Frontal cortex (tissue), 3 donors: ENCODE measurements around the gene SMIM45.

Experiments
- DNase-seq, 2 donors: peaks; one replicate each; pipeline ENCODE4 v3.0.0; 2012; ENCODE audit warnings: low spot score in 2 of 2
- FAIRE-seq: peaks from 2 replicates; lab custom pipeline; 2012; peaks lifted over from hg19 to GRCh38; lab: Jason Lieb, UNC
- donor health status: control.
- donor health status: control.
- donor health status: control.

SMIM45 gene

DNA sequence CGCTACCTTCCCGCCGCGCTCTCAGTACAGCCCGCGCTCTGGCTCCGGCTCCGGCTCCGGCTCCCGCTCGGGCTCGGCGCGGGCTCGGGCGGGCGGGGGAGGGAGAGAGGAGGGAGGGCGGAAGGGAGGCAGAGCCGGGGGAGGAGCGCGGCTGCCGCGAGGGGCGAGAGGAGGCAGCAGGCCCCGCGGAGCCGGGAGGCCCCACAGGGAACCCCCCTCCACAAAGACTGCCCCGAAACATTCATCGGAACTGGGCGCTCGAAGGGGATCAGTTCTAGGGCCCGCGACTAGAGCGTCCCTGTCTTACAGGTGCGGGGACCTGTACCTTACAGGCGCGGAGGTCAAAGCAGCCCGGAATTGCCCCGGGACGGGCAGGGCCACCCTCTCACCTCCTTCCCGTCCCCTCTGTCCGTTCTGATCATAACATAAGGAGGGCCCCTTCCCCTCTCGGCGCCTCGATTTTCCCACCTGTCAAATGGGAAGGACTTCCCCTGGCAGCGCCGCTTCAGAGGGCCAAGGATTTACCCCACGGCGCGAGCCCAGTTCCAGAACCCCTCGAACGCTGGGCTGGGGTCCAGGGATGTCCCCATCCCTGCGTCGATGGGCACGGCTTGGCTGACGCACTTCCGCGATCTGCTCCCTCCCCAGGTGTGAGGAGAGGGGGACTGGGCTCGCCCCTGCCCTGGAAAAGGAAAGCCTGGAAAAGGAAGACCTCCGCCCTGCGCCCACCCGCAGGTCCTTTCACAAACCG is 36.7 kb upstream of the SMIM45 start, which contains the start of gene SHISA8:
Gene SHISA8 (minus strand): TSS at position 40 of the 751 bp plus-strand sequence. CDS start 407 bp downstream, outside the sequence.
- no peak for FAIRE-seq
- peak; percentile 63 to 71 for DNase-seq

DNA sequence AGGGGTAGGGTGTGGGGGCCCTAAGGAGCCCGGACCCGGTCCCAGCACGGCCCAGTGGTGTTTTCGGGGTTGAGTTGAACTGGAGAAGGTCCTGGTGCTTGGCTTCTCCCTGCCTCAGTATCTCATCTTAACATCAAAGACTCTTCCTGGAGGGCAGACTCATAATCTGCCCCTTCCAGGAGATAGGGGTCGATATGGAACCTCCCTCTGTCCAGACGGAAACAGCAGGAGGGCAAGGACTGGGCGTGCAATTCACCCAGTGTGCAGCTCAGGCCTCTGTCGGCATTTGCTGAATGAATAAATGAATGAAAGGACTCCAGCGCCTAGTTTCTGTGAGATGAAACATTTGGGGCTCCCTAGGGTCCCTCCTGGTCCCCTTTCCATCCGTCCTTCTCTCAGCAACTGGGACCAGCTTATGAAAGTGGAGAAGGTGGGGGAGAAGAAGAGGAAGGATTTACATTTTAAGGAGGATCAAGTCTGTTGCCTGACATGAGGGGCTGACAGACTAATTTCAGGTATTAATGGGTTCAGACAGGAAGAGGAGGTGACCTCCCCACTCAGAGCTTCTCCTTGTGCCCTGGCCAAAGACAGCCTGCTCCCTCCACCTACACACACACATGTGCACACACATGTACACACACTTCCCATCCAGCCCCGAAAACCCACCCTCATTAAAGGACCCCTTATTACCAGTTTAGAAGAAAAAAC is 36.0 kb upstream of the SMIM45 start:
- FAIRE-seq (no peak), DNase-seq (no peak)

DNA sequence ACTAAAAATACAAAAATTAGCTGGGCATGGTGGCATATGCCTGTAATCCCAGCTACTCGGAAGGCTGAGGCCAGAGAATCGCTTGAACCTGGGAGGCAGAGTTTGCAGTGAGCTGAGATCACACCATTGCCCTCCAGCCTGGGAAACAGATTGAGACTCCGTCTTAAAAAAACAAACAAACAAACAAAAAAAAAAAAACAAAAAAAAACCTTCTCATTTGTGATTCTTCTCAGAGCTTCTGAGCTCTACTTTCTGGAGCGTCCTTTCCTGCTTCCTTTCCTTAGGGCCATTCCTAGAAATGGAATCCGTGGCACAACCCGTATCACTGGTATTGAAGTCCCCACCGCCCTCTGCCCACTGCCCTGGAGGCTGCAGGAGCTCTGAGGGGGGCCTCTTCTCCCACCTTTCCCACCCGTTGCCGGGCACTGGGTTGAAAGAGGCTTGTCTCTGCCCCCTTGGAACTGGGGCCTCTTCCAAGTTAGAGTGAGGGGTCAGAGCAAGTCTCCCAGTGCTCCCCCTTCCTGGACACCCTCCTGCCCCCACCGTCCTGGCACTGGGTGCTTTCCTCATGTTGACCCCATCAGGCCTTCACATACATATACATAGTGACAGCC is 35.1 kb upstream of the SMIM45 start:
- FAIRE-seq, result no peak
- no peak for DNase-seq

DNA sequence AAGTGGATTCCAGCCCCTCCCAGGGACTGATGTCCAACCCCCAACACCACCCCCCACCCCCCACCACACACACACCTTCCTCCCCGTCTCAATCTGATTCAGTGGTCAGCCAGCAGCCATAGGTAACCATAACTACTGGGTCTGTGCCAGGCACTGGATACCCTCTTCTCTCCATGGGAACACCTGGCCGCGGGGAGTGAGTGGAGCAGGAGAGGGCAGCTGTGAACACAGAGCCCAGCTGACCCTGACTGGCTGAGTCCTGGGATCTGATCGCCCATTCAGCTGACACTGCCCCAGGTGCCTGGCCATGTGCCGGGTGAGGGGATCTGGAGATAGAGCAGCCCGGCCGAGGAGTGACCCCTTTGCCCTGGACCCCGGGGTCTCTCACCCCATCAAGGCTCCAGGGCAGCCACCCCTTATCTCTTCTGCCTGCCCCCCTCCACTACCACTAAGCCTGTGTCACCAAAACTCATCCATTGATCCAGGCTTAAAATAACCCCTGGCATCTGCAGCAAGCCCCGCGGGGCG is 34.5 kb upstream of the SMIM45 start:
- DNase-seq (no peak), FAIRE-seq (no peak)

DNA sequence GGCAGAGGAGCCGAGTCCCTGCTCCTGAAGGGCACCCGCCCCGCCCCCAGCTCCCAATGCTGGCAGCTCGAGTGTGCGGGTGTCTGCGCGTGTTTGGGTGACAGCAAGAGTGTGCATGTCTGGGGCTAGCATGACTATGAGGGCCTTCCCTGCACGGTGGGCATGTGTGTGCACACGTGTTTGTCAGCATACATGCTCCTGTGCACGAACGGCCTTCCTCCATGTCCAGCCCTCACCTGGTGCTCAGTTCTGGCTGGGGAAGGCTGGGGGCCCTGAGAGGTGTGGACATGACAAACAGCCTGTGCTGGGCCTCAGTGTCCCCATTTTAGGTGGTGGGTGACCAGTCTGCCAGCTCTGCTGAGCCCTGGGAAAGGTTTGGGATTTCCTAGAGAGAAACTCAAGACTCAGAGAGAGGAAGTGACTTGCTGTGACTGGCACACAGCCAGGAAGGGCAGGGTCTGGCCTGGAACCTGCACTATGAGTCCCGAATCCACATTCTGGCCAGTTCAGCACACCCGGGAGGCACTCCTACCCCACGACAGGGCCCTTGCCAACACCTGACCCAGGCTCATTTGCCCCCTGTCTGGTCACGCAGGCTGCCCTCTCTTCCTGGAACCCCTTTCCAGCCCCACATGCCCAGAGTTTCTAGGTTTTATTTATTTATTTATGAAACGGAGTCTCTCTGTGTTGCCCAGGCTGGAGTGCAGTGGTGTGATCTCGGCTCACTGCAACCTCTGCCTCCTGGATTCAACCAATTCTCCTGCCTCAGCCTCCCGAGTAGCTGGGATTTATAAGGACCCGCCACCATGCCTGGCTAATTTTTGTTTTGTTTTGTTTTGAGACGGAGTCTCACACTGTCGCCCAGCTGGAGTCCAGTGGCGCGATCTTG is 33.8 kb upstream of the SMIM45 start:
- no peak for FAIRE-seq
- peak in 1 of 2 donors; percentile 59 for DNase-seq

DNA sequence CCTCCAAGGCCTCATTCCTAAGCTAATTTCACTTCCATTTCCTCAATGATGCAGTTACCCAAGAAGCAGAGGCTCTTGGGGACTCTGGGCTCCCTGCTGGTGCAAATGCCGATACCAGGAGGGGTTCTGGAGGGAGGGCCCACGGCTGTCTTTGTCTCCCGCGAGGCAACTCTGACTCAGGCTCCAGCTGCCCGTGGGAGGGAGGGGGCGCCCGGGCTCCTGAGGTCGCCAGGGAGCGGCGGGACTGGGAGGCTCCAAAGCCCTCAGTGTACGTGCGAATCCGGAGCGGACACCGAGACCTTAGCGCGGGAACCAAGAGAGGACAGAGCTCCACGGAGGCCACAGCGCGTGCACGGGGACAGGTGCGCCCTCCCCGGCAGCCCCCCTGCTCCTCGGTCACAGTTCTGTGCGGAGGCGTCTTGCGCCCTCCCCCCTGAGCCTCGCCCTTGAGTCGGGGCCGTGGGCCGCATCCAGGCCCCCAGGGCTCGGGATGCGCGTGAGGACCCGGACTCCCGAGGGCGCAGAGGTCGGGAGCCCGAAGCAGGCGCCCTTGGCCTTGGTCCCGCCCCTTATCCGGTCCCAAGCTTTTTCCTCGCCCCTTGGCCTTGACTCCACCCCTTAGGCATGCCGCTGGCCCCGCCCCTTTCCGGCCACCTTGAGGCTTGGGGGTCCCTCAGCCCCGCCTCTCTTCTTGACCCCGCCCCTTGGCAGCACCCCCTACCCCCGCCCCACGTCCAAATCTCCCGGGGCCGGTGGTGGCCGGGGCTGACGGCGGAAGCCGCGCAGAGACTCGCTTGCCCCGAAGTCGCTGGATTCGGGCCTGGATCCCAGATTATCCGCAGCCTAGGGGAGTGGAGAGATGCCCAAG is 32.4 kb upstream of the SMIM45 start:
- DNase-seq, result peak; percentile 54 to 77
- no peak for FAIRE-seq

DNA sequence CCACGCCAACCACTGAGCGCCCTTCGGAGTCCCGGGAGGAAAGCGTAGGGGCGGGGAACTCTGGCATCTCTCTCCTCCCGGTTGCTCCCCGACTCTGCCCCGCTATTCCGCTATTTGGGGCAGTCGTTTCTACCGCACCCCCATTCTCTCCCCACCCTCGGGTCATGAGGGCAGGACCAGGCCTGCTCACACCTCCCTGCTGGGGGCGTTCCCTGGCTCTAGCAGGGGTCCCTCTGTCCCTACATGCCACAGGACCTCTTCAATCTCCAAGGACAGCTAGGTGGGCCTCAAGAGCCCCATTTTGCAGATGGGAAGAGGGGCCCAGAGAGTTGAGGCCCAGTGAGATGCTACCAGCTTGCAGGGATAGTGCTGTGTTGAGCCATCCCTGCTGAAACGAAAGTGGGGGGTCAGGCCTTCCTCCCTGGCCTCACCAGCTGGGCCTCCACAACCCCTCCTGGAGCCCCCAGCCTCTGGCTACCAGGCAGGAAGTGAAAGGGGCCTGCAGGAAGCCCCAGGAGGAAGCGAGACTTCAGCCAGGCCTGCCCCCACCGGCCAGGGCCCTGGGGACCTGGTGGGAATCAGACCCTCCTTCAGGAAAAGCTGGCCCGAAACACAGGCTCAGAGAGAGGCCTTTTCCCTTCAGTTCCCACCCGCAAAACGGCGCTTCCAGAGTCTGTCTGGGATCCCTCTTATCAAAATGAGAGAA is 31.5 kb upstream of the SMIM45 start:
- DNase-seq (no peak), FAIRE-seq (no peak)

DNA sequence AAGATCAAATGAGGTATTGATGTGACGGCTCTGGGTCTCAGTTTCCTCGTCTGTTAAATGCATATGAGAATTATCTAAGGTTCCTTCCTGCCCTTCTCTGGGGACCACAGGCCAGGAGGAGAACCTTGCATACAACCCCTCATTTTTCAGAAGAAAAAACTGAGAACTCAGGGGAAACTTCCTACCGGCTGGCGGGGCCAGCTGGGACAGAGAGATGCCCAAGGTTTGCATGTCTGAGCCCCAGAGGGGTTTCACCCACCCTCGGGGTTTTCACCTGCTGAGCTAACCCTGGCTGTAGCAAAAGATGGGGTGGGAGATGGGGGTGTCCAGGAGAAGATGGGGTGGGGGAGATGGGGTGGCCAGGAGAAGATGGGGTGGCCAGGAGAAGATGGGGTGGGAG is 29.6 kb upstream of the SMIM45 start:
- FAIRE-seq, result no peak
- DNase-seq, result no peak

DNA sequence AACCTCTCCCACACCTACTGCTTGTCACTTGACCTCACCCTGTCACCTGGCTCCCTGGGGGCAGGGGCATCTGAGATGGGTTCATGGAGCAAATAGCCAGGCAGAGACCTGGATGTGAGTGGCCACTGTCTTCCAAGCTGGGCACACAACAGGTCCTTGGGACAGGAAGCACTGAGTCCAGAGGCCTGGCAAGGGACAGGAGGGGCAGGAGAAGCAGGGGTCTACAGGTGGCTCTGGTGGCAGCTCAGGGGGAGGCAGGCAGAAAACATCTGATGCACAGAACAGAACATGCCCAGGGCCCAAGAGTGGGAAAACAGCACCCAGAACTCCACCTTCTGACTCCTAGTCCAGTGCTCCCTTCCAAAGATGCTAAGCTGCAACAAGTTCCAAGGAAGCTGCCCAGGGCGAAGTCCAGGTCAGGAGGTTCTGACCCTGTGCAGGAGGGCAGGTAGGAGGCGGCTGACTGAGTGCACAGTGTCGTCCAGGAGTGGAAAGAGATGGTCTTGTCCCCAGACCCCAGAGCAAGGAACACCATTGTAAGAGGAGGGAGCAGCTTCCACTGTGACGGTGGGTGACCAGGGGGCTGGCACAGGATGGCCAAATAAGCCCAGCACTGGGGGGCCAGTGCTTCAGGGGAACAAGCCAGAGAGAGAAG is 28.9 kb upstream of the SMIM45 start:
- no peak for DNase-seq
- FAIRE-seq, result no peak

DNA sequence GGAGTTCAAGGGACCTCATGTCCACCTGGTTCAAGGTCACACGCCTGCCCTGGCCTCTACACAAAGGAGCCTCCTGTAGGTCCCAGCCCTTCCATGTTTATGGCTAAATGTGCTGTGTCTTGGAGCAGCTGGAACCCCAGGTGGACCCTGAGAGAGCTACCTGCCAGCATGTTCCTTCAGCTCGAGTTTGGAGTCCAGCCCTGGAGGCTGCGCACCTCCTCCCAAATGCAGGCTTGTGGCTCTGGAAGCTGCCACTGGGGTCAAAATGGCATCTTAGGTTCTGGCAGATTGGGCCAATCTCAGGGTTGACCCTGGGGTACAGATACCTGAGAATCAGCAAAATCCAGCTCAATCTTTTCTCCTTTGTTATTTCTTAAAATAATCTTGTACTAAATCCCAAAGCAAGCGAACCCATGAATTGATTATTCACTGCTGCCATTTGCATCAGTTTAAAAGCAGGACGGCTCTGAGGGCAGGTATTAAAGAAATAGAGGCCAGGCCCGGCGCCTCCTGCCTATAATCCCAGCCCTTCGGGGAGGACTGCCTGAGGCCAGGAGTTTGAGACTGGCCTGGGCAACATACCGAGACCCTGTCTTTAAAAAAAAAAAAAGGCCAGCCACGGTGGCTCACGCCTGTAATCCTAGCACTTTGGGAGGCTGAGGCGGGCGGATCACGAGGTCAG is 28.2 kb upstream of the SMIM45 start:
- FAIRE-seq, result no peak
- DNase-seq, result no peak

DNA sequence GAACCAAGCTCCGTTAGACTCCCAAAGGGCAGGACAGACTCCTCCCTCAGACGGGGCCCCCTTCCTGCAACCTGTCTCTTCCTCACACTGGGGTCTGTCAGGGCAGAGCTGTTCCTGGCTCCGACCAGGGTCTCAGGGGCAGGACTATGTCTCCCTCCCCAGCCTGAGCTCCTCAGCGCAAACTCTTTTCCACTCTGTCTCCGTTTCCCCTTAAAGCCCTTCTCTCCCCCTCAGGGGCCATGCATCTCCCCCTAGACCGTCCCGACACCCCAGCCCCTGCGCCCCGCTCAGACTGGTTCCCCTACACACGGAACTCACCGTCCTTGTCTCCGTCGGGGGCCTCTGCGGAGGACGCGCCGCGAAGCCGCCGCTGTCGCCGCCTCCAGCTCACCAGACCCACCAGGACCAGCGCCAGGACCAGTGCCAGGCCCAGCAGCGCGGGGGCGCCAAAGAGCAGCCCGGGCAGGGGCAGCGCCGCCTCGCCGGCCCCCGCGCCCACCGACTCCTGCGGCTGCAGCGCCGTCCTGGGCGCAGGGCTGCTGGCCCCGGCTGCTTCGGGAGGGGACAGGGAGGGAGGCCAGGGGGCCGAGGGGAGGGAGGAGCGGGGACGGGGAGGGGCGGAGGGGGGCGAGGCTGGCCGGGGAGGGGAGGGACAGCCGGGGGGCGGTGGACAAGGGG is 26.0 kb upstream of the SMIM45 start:
- no peak for FAIRE-seq
- no peak for DNase-seq

DNA sequence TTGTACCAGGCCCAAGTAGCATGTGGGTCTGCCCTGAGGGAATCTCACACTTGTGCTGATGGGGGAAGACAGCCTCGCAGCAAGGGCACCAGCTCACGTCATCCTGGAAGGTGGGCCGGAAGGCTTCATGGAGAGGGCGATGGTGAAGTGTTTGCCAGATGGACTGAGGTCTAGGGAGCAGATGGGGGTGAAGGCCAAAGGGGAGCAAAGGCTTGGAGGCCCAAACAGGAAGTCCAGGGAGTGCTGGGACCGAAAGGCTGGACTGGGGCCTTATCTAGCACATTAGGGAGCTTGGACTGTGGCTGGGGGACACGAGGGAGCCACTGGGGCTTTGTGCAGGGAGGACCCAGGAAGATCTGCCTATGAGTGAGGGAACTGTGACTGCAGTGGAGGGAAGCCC is 24.1 kb upstream of the SMIM45 start:
- no peak for FAIRE-seq

DNA sequence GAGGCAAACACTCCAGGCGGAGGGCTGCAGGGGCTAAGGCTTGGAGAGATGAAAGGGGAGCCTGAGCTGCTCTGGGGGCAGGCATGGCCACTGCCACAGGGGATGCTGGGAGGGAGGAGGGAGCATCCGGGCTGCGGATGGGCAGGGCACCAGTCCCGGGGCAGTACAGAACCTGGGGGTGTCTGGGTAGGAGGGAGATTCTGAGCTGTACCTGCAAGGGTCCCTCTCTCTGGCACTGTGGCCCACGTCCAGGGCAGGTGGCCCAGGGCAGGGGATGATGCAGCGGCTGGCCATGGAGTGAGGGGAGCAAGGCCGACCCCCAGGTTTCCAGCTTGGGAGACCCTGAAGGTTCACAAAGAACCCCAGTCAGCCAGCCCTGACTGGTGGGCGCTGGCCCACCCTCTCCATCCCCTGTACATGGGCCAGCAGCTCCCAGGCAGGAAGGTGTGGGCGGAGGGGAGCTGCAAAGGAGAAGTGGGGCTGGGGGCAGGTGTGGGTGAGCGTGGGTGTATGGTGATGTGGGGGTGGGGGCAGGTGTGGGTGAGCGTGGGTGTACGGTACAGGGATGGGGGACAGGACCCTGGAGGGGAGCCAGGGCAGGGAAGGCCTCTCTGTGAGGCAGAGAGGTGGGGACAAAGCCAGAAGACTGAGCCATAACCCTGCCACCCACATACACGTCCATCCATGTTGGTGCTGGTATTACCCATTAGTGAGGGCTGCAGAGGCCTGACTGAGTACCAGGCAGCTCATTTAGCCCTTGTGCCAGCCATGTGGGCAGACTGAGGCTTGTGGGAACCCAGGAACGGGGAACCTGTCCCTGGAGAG is 23.1 kb upstream of the SMIM45 start:
- FAIRE-seq (no peak), DNase-seq (no peak)

More for the DNA sequence above, 24.1 kb upstream of the SMIM45 start:
- DNase-seq, result no peak

DNA sequence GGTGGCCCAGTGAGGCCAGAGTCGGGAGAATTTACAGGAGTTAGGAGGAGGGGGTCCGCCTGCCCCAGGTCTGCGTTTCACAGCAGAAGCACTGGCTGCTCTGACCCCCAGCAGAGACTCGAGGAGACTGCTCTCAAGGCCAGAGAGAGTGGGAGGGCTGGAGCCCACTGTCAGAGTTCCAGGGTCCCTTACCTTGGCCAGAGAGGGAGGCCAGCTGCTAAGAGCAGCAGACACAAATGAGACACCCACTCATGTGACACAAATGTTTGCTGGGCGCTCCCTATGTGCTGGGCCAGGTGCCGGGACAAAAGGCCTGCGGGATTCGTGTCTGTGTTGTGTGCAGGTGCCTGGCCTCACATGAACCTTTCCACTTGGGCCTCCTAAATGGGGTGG is 22.5 kb upstream of the SMIM45 start:
- FAIRE-seq (no peak), DNase-seq (no peak)

DNA sequence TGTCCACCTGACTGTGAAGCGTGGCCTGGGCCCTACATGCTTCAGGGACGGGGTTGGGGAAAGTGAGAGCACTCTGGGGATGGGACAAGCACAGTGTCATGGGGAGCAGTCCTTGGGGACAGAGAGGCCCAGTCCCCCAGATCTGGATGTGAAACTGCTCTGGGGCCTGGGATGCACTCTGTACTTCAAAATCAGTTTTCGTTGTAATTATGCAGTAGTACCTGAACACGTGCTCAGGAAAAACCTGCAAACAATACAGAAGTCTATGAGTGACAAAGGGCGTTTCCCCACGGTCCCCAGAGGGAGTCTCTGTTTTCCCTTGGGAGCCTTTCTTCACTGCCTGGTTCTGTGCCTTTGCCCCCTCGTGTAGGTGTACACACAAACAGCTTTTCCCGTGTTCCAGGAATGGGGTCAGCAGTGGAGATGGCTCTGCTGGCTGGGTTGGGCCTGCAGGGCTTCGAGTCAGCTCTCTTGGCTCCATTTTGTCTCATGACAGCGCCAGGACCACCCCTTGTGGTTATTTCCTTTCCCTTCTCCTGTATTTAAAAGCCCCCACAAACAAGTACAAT is 20.2 kb upstream of the SMIM45 start:
- no peak for DNase-seq
- FAIRE-seq, result no peak
